T-helper 1 cell treated with Interleukin-12 subunit alpha and Interleukin-12 subunit beta and Interleukin-4 antibody, amounts not matched to agents 30 μg/mL and 1 μg/mL, for 36 hours (primary cell): ENCODE data around the gene RHBDD1.
A peak's percentile ranks its signal among the peaks of the same experiment; 100 is the strongest.

Experiments
- H3K27ac Mint-ChIP-seq: one replicate; pipeline ENCODE4 v1.8.0; 2021; ENCODE audit warnings: mild to moderate bottlenecking, mixed read lengths
- H3K27me3 Mint-ChIP-seq: one replicate; pipeline ENCODE4 v1.8.0; 2021; ENCODE audit warnings: low read depth, mixed read lengths
- H3K36me3 Mint-ChIP-seq: one replicate; pipeline ENCODE4 v1.8.0; 2021; ENCODE audit warnings: low read depth, mixed read lengths
- H3K4me1 Mint-ChIP-seq: one replicate; pipeline ENCODE4 v1.8.0; 2021; ENCODE audit warnings: low read depth, mixed read lengths
- H3K4me3 Mint-ChIP-seq: one replicate; pipeline ENCODE4 v1.8.0; 2021; ENCODE audit warnings: mild to moderate bottlenecking, moderate library complexity, mixed read lengths
- H3K9me3 Mint-ChIP-seq: one replicate; pipeline ENCODE4 v1.8.0; 2021; ENCODE audit warnings: mixed read lengths

RHBDD1 gene

GRCh38 chr2:226977775-226978190 lies 141.9 kb downstream of the RHBDD1 start:
- Mint-ChIP-seq H3K36me3 (peaks cover 10% of the 10 kb centered on the region), H3K4me3 (no peak overlapping the region), H3K27me3 (no peaks in the 10 kb centered on the region), H3K4me1 (peaks cover 14% of the 10 kb centered on the region), H3K9me3 (no peaks in the 10 kb centered on the region), H3K27ac (no peak overlapping the region)

- Mint-ChIP-seq H3K27ac (no peak overlapping the region), H3K4me1 (peaks cover 13% of the 10 kb centered on the region), H3K9me3 (no peaks in the 10 kb centered on the region), H3K36me3 (peaks cover 10% of the 10 kb centered on the region), H3K4me3 (no peak overlapping the region), H3K27me3 (no peaks in the 10 kb centered on the region)
Measured at GRCh38 chr2:226978300-226978699, 142.4 kb downstream of the RHBDD1 start.

GRCh38 chr2:226979004-226979403 lies 143.2 kb downstream of the RHBDD1 start:
- Mint-ChIP-seq H3K27ac (no peak overlapping the region), H3K9me3 (no peaks in the 10 kb centered on the region), H3K4me1 (peaks cover 16% of the 10 kb centered on the region), H3K27me3 (no peaks in the 10 kb centered on the region), H3K36me3 (peaks cover 10% of the 10 kb centered on the region), H3K4me3 (no peak overlapping the region)

GRCh38 chr2:226981791-226982326 lies 146.0 kb downstream of the RHBDD1 start:
- Mint-ChIP-seq H3K9me3 (no peaks in the 10 kb centered on the region), H3K36me3 (peaks cover 8% of the 10 kb centered on the region), H3K4me3 (no peak overlapping the region), H3K27me3 (no peaks in the 10 kb centered on the region), H3K4me1 (peaks cover 26% of the 10 kb centered on the region), H3K27ac (no peak overlapping the region)

- Mint-ChIP-seq H3K4me1 (peaks cover 22% of the 10 kb centered on the region), H3K36me3 (peaks cover 8% of the 10 kb centered on the region), H3K4me3 (no peak overlapping the region), H3K9me3 (no peaks in the 10 kb centered on the region), H3K27me3 (no peaks in the 10 kb centered on the region), H3K27ac (no peak overlapping the region)
Measured at GRCh38 chr2:226983895-226984749, 148.3 kb downstream of the RHBDD1 start.

- Mint-ChIP-seq H3K27me3 (no peaks in the 10 kb centered on the region), H3K9me3 (no peaks in the 10 kb centered on the region), H3K4me3 (no peak overlapping the region), H3K27ac (peak overlapping the region; percentile 0), H3K36me3 (peaks cover 3% of the 10 kb centered on the region), H3K4me1 (peaks cover 22% of the 10 kb centered on the region)
Measured at GRCh38 chr2:226984750-226985582, 149.1 kb downstream of the RHBDD1 start.

- no peaks in the 10 kb centered on the region for H3K27me3 Mint-ChIP-seq
- H3K9me3 Mint-ChIP-seq, result no peaks in the 10 kb centered on the region
- H3K36me3 Mint-ChIP-seq, result peaks cover 3% of the 10 kb centered on the region
- peaks cover 22% of the 10 kb centered on the region for H3K4me1 Mint-ChIP-seq
- no peak overlapping the region for H3K27ac Mint-ChIP-seq
- H3K4me3 Mint-ChIP-seq, result no peak overlapping the region
Measured at GRCh38 chr2:226985583-226985946, 149.7 kb downstream of the RHBDD1 start.

- Mint-ChIP-seq H3K9me3 (no peaks in the 10 kb centered on the region), H3K36me3 (peaks cover 10% of the 10 kb centered on the region), H3K4me3 (no peak overlapping the region), H3K27ac (no peak overlapping the region), H3K27me3 (no peaks in the 10 kb centered on the region), H3K4me1 (peaks cover 2% of the 10 kb centered on the region)
Measured at GRCh38 chr2:226991663-226992062, 155.8 kb downstream of the RHBDD1 start.

- peaks cover 12% of the 10 kb centered on the region for H3K36me3 Mint-ChIP-seq
- no peaks in the 10 kb centered on the region for H3K27me3 Mint-ChIP-seq
- H3K4me1 Mint-ChIP-seq, result peaks cover 2% of the 10 kb centered on the region
- no peak overlapping the region for H3K27ac Mint-ChIP-seq
- H3K4me3 Mint-ChIP-seq, result no peak overlapping the region
- H3K9me3 Mint-ChIP-seq, result no peaks in the 10 kb centered on the region
Measured at GRCh38 chr2:226993171-226993570, 157.3 kb downstream of the RHBDD1 start.

- Mint-ChIP-seq H3K27me3 (no peaks in the 10 kb centered on the region), H3K27ac (no peak overlapping the region), H3K4me1 (peaks cover 2% of the 10 kb centered on the region), H3K36me3 (peaks cover 16% of the 10 kb centered on the region), H3K4me3 (no peak overlapping the region), H3K9me3 (no peaks in the 10 kb centered on the region)
Measured at GRCh38 chr2:226994775-226995174, 158.9 kb downstream of the RHBDD1 start.

GRCh38 chr2:226995625-226996041 lies 159.8 kb downstream of the RHBDD1 start:
- Mint-ChIP-seq H3K9me3 (no peaks in the 10 kb centered on the region), H3K27me3 (no peaks in the 10 kb centered on the region), H3K36me3 (peaks cover 16% of the 10 kb centered on the region), H3K4me1 (peaks cover 2% of the 10 kb centered on the region), H3K4me3 (no peak overlapping the region), H3K27ac (no peak overlapping the region)

GRCh38 chr2:226999661-227000060 lies 163.8 kb downstream of the RHBDD1 start:
- H3K4me1 Mint-ChIP-seq, result peaks cover 2% of the 10 kb centered on the region
- H3K36me3 Mint-ChIP-seq, result peaks cover 15% of the 10 kb centered on the region
- H3K4me3 Mint-ChIP-seq, result no peak overlapping the region
- H3K27ac Mint-ChIP-seq, result no peak overlapping the region
- no peaks in the 10 kb centered on the region for H3K9me3 Mint-ChIP-seq
- H3K27me3 Mint-ChIP-seq, result no peaks in the 10 kb centered on the region

- Mint-ChIP-seq H3K27me3 (no peaks in the 10 kb centered on the region), H3K9me3 (no peaks in the 10 kb centered on the region), H3K27ac (no peak overlapping the region), H3K4me1 (no peaks in the 10 kb centered on the region), H3K4me3 (no peak overlapping the region), H3K36me3 (peaks cover 12% of the 10 kb centered on the region)
Measured at GRCh38 chr2:227000123-227000522, 164.3 kb downstream of the RHBDD1 start.

- no peaks in the 10 kb centered on the region for H3K27me3 Mint-ChIP-seq
- no peak overlapping the region for H3K4me3 Mint-ChIP-seq
- no peak overlapping the region for H3K27ac Mint-ChIP-seq
- no peaks in the 10 kb centered on the region for H3K36me3 Mint-ChIP-seq
- no peaks in the 10 kb centered on the region for H3K9me3 Mint-ChIP-seq
- H3K4me1 Mint-ChIP-seq, result no peaks in the 10 kb centered on the region
Measured at GRCh38 chr2:227004482-227004881, 168.6 kb downstream of the RHBDD1 start.
